ENCODE measurements around the gene TRERF1.

DNA sequence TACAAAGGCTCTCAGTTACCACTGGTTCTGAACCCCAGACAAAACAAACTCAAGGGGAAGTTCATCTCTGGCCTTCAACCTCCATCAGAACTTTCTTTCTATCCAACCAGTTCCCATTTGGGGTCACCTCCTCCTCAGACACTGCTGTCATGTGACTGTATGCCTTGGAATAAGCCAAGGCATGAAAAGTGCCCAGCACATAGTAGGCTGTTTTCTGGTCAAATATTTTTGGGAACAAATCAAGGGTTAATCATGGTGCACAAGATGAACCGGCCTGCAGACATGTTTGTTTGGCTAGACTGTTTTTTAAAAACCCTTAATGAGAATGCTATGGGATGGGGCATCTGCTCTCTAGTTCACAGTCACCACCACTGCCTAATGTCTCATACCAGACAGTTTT lies 185.2 kb downstream of the TRERF1 start:
- TF ChIP-seq GATA2 (IDR thresholded peaks at IDR 0.05; ENCODE audit: low read depth, low read length), result no peak
- no peak for TF ChIP-seq GATA3 (IDR thresholded peaks at IDR 0.05; ENCODE audit: low read depth, low read length)
